Brain pericyte (primary cell): Measurements from ENCODE around the gene SLC9A3.

ENCODE experiments used
- DNase-seq: peaks from one replicate; pipeline ENCODE4 v3.0.0-alpha.2; 2012; ENCODE audit warnings: low read depth, low spot score

The SLC9A3 gene

GRCh38 chr5:462051-462481, 62.2 kb downstream of the SLC9A3 start:
- DNase-seq: no peak

GRCh38 chr5:460273-460625, 64.0 kb downstream of the SLC9A3 start:
- DNase-seq: no peak

GRCh38 chr5:459562-460272, 64.5 kb downstream of the SLC9A3 start:
- no peak for DNase-seq

GRCh38 chr5:458547-459353, 65.5 kb downstream of the SLC9A3 start:
- no peak for DNase-seq

- no peak for DNase-seq
These were observed 66.9 kb downstream of the SLC9A3 start for GRCh38 chr5:457195-457961.

GRCh38 chr5:456351-457194, 67.7 kb downstream of the SLC9A3 start:
- DNase-seq: no peak

GRCh38 chr5:455806-456205, 68.4 kb downstream of the SLC9A3 start:
- no peak for DNase-seq

GRCh38 chr5:454936-455335, 69.3 kb downstream of the SLC9A3 start:
- DNase-seq: no peak

GRCh38 chr5:453725-454481, 70.3 kb downstream of the SLC9A3 start:
- DNase-seq: no peak

- DNase-seq: no peak
These were observed 71.1 kb downstream of the SLC9A3 start for GRCh38 chr5:452978-453710.

- no peak for DNase-seq
These were observed 72.4 kb downstream of the SLC9A3 start for GRCh38 chr5:451587-452458.

- no peak for DNase-seq
These were observed 75.1 kb downstream of the SLC9A3 start for GRCh38 chr5:449151-449550.

- no peak for DNase-seq
These were observed 75.5 kb downstream of the SLC9A3 start for GRCh38 chr5:448766-449090.

GRCh38 chr5:448061-448765, 76.0 kb downstream of the SLC9A3 start:
- DNase-seq: no peak

GRCh38 chr5:447501-447900, 76.7 kb downstream of the SLC9A3 start:
- DNase-seq: no peak

- no peak for DNase-seq
These were observed 77.4 kb downstream of the SLC9A3 start for GRCh38 chr5:446883-447263.

- no peak for DNase-seq
These were observed 78.0 kb downstream of the SLC9A3 start for GRCh38 chr5:446066-446882.

GRCh38 chr5:445591-445990, 78.7 kb downstream of the SLC9A3 start:
- no peak for DNase-seq
